HG02840 (cell line): ENCODE results near the gene RNASE3.
"Not testable (repeated sequence)": the region's sequence is repeated elsewhere in the genome, so short reads cannot be mapped to it uniquely, and the experiment has no call there.

Source experiments
- ATAC-seq: cut with Tn5 transposase; IDR thresholded peaks from one replicate; pipeline ENCODE4 v1.9.1; 2021; ENCODE audit warnings: mild to moderate bottlenecking, moderate library complexity, moderate number of reproducible peaks; ENCODE audit not compliant: unreplicated experiment, low FRiP score

Gene RNASE3

DNA sequence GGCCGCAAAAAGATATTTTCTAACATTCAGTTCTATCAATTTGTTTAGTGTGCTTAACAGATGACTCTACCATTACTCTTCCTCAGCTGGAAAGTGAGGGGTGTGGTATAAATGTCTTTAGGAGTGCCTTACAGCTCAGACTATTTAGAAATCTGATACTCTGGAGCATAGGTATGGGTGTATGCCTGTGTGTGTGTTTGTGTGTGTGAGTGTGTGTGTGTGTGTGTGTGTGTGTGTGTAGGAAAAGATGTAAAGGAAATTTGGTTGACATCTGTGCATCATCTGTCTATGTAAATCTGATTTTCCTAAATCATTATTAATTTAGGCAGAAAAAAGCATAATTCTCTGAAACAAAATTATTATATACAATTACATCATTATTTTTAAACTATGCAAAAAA, 16.0 kb downstream of the RNASE3 start:
- ATAC-seq = no peak

DNA sequence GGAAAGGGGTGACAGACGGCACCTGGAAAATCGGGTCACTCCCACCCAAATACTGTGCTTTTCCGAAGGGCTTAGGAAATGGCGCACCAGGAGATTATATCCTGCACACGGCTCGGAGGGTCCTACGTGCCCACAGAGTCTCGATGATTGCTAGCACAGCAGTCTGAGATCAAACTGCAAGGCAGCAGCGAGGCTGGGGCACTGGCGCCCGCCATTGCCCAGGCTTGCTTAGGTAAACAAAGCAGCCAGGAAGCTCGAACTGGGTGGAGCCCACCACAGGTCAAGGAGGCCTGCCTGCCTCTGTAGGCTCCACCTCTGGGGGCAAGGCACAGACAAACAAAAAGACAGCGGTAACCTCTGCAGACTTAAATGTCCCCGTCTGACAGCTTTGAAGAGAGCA, 19.6 kb downstream of the RNASE3 start:
- ATAC-seq = not testable (repeated sequence)

DNA sequence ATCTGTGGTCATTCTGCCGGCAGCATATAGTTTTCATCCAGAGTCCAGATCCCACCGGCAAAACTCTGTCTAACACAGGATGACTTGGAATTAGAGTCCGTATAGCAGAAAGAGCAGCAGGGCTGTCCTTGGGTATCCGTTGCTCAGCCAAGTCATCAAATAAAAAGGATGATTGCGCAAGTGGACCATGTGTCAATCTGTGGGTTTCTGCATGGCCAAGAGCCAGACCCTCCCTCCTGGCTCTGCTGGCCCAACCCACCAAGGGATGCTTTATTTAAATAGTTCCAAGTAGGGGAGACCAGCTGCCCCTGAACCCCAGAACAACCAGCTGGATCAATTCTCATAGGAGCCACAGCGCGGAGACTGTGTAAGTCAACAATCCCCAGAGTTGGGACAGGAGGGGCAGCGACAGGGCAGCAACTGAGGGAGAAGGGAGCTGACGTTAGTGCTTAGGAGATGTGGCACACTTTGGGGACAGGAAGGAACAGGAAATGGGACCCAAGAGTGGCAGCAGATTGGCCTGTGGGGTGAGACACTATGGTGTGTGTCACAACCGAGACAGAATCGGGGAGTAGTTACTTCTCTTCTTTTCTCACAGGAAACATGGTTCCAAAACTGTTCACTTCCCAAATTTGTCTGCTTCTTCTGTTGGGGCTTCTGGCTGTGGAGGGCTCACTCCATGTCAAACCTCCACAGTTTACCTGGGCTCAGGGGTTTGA, 28.0 kb downstream of the RNASE3 start:
- not testable (repeated sequence) for ATAC-seq

DNA sequence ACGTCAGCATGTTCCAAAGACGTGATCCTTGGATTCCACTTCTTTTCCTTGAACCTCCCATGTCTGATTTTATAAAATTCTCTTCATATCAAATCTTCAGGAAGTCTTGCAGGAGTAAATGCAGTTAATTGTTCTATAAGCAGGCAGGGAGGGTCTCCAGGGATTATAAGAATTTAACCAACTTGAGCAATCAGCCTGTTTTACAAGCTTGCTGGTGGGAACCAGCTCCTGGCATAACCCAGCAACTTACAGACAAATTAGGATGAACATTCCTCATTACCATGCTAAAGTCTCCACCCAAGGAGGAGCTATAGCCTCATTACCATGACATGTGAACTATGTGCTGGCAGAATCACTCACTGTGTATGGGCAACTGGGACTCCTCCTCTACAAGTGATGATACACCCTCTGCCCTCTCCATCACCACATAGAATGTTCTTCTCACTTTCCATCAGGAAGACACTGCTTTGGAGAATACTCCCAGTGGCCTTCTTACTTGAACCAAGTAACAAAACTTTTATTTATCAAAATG, 32.6 kb downstream of the RNASE3 start:
- ATAC-seq = not testable (repeated sequence)

DNA sequence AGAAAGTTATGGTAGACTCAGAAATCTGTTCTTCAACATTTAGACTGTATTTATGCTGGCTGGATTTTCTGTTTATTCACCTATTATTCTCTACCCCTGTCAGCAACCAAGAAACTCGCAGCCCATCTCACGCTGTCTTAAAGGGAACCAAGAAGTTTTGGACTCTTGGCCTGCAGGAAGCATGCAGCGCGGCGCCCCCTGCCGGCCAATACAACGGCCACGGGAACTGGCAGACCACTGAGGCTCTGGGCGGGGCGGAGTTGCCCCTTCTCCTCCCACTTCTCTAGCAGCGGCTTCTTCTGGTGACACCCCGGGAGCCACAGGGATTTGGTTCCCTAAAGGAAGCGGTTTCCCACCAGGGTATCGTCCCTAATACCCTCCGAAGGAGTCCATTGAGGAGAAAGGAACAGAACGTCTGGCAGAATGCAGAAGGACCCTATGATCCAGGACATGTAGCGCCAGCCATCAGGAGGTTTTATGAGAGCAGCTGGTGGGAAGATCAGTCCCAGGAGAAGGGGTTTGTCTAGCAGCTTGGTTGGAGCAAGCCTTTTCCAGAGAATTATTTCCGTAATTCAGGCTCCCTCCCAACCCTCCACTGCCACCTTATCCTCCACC, 43.1 kb downstream of the RNASE3 start:
- no peak for ATAC-seq

DNA sequence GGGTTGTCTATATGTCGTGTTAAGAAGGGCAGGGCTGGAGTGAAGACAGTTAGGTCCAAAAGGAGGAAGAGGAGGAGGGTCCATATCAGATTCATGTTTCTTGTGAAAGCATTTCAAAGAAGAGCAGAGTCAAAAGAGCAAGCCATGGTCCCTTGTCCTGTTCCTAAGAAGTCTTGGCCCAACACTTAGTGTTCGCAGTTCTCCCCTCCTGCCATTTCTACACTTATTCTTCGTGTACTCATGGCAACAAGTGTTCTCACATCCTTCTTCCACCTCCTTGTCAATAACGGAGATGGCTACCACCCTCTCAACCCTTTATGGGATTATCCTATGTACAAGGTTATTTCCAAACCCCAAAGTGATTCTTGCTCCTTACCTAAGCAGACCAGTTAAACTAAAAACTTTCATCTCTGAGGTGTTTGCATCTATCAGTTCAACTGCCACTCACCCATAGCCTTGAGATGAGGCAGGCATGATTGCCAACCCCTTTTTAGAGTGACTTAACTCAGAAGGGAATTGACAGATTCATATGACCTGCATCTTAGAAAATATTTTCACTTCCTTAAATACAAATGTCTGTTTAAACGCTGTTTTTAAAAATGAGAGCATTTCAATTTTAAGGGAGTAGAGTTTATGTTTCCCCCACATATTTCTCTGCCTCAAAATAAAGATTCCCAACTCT, 44.3 kb downstream of the RNASE3 start:
- no peak for ATAC-seq
